Right ventricle myocardium inferior (tissue), 1 donor: ENCODE results near the gene STOML2. TPM values are rescaled to one million over a fixed set of nuclear protein-coding genes. Genes with fewer than 3 reads are reported as not detected.
"Not testable (repeated sequence)": the region's sequence is repeated elsewhere in the genome, so short reads cannot be mapped to it uniquely, and the experiment has no call there.

Experiments used
- ATAC-seq: fragments of 200-7000 bp; cut with Tn5 transposase; one replicate; pipeline ENCODE4 v1.9.1; 2020; ENCODE audit warnings: mild to moderate bottlenecking, moderate library complexity
- DNase-seq: peaks from one replicate; pipeline ENCODE4 v3.0.0; 2021; ENCODE audit errors: missing footprints
- intact Hi-C: fragments of 100-400 bp; cut with DNase I; formaldehyde crosslinking; loops from one replicate; pipeline ENCODE4 v1.11.0; 2022
- long read RNA-seq: library from polyadenylated mRNA; unstranded; transcript quantifications from one replicate; pipeline ENCODE4 v2.0.0, GENCODE V29; 2021
- total RNA-seq: library from RNA; stranded (reverse); fragmentation: NEBNext Ultra II Directional; extraction: Animal tissue kit (Norgen Biotek cat#: 25700); gene quantifications from one replicate; pipeline ENCODE4 v1.2.1, GENCODE V29; 2021
- donor health status: DM: no; HTN: yes; CAD: no; lungs with severe emphysema.

STOML2 gene, protein sequence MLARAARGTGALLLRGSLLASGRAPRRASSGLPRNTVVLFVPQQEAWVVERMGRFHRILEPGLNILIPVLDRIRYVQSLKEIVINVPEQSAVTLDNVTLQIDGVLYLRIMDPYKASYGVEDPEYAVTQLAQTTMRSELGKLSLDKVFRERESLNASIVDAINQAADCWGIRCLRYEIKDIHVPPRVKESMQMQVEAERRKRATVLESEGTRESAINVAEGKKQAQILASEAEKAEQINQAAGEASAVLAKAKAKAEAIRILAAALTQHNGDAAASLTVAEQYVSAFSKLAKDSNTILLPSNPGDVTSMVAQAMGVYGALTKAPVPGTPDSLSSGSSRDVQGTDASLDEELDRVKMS
- total RNA-seq, result 156 TPM
- long read RNA-seq, transcript STOML2-201 (10 exons, 1,278 nt), result major isoform, 112 of 129 reads
- long read RNA-seq, partial matches to known transcripts, result 13 of 129 reads
- long read RNA-seq, other reads (novel, unspliced or antisense), result 3 of 129 reads

DNA sequence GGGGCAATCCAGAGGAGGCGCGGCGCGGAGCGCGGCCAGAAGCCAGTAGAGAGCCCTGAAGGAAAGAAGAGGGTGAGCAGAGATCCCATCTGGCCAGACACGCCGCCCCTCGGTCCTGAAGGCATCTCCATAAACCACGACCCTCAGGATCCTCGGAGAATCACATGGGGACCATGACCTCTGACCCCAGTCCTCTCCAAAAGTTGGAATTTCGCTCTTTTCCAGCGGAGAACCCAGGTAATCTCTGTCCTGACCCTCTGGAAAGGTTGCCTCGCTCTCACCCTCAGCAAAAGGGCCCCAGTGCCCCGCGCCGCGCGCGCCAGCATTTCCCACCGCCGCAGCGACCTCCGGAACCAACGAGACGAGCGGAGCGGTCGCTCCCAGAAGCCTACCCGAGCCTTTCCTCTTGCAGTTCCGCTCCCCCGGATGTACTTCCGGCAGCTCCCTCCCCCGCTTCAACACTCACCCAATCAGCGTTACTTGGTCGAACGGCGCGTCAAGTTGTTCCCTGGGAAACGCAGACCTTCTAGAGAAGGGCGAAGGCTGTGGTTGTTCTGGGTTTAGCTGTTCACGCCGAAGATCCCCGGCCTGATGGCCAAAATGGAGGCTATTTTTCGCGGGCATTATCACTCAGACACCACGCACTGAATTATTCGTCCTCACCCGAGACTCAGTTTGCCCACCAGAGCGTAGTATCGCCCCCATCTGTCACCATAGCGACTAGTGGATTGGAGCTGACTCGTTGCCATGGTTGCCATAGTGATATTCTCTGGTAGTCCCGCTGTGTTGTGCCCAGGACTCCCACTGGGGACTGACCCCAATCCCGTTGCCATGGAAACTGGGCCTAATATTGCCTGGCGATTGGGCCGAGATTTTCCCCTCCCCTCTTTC lies at the start of gene STOML2:
STOML2 (minus strand) TSS at position 363 of the 891 bp plus-strand sequence; CDS start at position 326, 37 bp downstream.
- ATAC-seq, result peak; percentile 95
- DNase-seq, result peak; percentile 95
- intact Hi-C loops, result no loop called here

- intact Hi-C loops, DNase-seq, ATAC-seq: not testable (repeated sequence)
These were observed 45.1 kb upstream of the STOML2 start for GRCh38 chr9:35147941-35148563.

DNA sequence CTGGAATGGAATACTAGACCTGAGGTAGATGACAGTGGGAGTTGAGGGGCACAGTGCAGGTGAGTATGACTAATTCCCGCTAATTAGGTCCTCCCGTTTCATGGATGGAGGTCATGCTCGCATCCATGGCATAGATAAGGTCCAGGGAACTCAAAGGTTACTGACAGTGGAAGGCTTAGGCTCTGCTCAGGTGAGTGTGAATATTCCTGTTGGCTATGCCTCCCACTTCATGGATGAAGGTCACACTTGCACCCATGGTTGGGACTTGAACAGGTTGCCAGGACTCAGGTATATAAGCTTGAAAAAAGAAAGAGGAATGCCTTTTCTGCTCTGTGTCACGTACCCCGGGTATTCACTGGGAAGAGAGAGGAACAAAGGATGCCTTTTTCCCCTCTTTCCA lies 39.1 kb upstream of the STOML2 start:
- no peak for ATAC-seq
- intact Hi-C loops, result no loop called here
- no peak for DNase-seq

DNA sequence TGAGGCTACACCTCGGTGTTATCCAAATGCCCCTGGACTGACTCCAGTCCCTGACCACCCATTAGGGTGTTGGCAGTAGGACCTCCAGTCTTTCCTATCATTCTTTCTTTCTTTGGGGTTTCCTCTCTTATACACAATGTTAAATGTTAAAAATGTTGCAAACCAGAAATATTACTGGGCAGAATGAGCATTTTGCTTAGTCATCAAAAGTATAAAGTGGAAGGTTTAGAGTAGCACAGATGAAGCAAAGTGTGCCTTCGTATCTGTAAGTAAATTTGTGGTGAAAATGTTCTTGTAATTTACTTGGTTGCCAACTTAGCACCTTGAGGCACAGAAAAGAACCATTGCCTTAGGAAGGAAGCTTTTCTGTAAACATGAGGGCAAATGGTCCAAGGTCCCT lies 37.2 kb upstream of the STOML2 start:
- ATAC-seq, result no peak
- no peak for DNase-seq
- intact Hi-C loops, result no loop called here

GRCh38 chr9:35136866-35137265 lies 33.9 kb upstream of the STOML2 start:
- intact Hi-C loops, result no loop called here
- DNase-seq (no peak), ATAC-seq (no peak)

- intact Hi-C loops, result no loop called here
- ATAC-seq (no peak), DNase-seq (no peak)
These were observed 33.1 kb upstream of the STOML2 start for GRCh38 chr9:35135988-35136387.

- DNase-seq (no peak), ATAC-seq (no peak)
- intact Hi-C loops, result no loop called here
These were observed 32.0 kb upstream of the STOML2 start for GRCh38 chr9:35134920-35135319.

GRCh38 chr9:35116898-35117551 lies 14.1 kb upstream of the STOML2 start:
- intact Hi-C loops, result loop anchor here (1.0 to 10.0 kb wide), 4 partner anchors 45 to 438 kb away; partner anchors contain the start of gene UNC13B
- peak; percentile 94 for DNase-seq

GRCh38 chr9:35116539-35116897 lies 13.6 kb upstream of the STOML2 start:
- peak; percentile 3 for ATAC-seq
- intact Hi-C loops, result loop anchor here (1.0 to 10.0 kb wide), 4 partner anchors 46 to 438 kb away; partner anchors contain the start of gene UNC13B

More at GRCh38 chr9:35116898-35117551, 14.1 kb upstream of the STOML2 start:
- peak; percentile 83 for ATAC-seq

GRCh38 chr9:35115680-35116538 lies 13.0 kb upstream of the STOML2 start, which contains the start of gene ATOSB:
Gene ATOSB, minus strand, starts transcription at chr9:35115862. Its CDS starts 7,588 bp downstream, at chr9:35108274.
- peak; percentile 99 for DNase-seq
- peak; percentile 72 for ATAC-seq
- intact Hi-C loops, result loop anchor here (1.0 to 10.0 kb wide), 4 partner anchors 46 to 439 kb away; partner anchors contain the start of gene UNC13B

More at GRCh38 chr9:35116539-35116897, 13.6 kb upstream of the STOML2 start:
- DNase-seq, result no peak

GRCh38 chr9:35114840-35115628 lies 12.1 kb upstream of the STOML2 start:
- ATAC-seq (no peak), DNase-seq (peak; percentile 86)
- intact Hi-C loops, result loop anchor here (5.0 to 10.0 kb wide), 3 partner anchors 47 to 487 kb away; partner anchors contain the start of gene UNC13B

DNA sequence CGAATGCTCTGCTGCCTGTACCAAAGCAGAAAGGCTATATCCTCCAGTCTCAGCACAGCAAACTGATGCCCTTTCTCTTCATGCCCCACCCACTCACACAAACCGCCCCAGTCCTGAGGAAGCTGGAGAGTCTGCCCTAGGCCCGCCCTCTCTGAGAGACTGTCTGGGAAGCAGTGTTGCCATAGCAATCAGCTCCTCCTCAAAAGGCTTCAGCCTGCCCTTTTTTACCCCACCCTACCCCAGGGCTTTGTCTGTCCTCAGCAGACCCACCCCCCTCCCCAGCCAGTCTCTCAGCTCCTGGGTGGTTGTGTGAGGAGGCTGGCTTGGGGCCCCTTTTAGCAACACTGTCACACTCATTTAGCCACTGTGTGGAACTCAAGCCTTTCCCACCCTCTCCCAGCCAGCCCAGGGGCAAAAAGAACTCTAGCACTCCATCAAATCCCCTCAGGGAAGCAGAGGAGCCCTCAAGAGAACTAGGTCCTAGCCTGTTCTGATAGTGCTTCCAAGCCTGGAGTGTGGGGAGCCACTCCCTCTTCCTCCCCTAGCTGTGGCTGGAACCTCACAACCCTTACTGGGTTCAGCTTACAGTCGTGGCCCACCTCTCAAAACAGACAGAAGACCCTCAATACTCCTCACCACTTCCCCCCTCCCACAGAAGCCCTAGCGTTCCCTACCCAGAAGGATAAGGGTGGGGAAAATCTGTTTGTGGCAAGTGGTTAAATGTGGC lies 11.3 kb upstream of the STOML2 start:
- DNase-seq, result peak; percentile 93

GRCh38 chr9:35112257-35113020 lies 9.5 kb upstream of the STOML2 start:
- intact Hi-C loops, result loop anchor here (5.0 to 10.0 kb wide), 2 partner anchors 442 to 490 kb away; no protein-coding TSS in a partner anchor
- no peak for ATAC-seq
- DNase-seq, result no peak

More for the DNA sequence above, 11.3 kb upstream of the STOML2 start:
- ATAC-seq, result peak; percentile 40
- intact Hi-C loops, result loop anchor here (5.0 to 10.0 kb wide), 2 partner anchors 441 to 488 kb away; no protein-coding TSS in a partner anchor

GRCh38 chr9:35111001-35111933 lies 8.3 kb upstream of the STOML2 start:
- intact Hi-C loops, result loop anchor here (5.0 to 10.0 kb wide), 2 partner anchors 444 to 491 kb away; no protein-coding TSS in a partner anchor
- DNase-seq (peak; percentile 99), ATAC-seq (peak; percentile 87)
